ENCODE measurements around the gene SLC6A17.
A peak's percentile ranks its signal among the peaks of the same experiment; 100 is the strongest.

The SLC6A17 gene

DNA sequence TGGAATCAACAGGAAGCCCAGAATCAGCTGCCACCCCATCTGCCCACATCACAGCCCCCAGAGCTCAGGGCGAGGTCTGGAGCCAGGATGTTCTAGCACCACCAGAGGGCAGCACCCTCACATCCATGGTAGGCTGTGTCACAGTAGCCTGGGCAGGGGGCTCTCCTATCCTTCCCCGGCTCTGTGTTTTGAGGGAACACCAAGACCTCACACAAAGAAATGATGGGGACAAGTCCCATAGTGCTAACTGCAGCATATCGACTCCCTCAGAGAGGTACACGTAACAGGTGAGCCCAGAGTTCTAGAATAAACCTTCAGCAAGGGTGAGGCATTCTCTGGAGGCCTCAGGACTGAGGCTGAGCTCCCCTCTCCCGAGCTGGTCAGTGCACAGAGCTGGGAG is 57.5 kb downstream of the SLC6A17 start:
- H3K4me3 ChIP-seq, result no peak overlapping the region
- no peak for TF ChIP-seq Cebpa-rat (IDR thresholded peaks at IDR 0.05)
- no peak overlapping the region for H3K27ac ChIP-seq
- no peak overlapping the region for H3K4me2 ChIP-seq
- H4K20me1 ChIP-seq, result peaks cover 0 to 16% (median 14%) of the 10 kb centered on the region in 11 experiments; a peak in 15 of 22 replicates
- H3K4me1 ChIP-seq, result peaks cover 27 to 46% (median 35%) of the 10 kb centered on the region in 10 experiments; a peak in 19 of 20 replicates
- H3K9me3 ChIP-seq (replicated peaks in 1 of 11), result no peaks in the 10 kb centered on the region
- H3K36me3 ChIP-seq, result no peaks in the 10 kb centered on the region
- no peak overlapping the region for H3K9ac ChIP-seq
- peaks cover 22 to 25% (median 24%) of the 10 kb centered on the region in 11 experiments for H3K27me3 ChIP-seq

DNA sequence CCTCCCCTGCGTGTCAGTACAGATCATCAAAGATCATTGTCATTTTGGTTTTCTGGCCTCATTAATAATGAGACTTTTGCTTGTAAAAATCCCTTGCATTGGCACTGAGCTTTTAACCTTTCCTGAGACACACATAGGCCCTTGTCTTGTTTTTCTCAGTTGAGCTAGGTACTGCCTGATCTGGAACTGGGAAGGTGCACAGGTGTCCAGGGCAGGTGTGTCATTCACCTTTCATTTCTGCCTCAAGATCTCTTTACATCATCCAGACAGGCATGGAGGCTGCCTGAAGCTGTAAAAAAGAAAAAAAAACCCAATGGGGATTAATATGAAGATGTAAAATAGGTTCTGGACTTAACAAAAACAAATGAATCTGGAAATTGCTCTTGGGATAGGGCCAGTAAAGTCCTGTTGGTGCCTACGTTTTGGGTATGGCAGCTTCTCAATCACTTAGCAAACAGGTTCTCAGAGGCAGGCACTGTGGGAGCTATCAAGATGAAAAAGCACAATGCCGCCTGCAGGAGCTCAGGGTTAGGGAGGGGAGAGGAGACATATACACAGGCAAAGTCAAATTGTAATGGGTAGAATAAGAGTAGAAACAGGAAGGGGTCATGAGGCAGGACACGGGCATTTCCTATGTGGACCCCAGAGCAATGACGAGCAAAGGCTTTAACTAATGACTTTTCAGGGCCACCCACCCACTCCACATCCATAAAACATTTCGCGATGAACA is 58.8 kb downstream of the SLC6A17 start:
- peak overlapping the region; percentile 51 to 83 (median 75); a peak in 21 of 22 replicates for H3K9ac ChIP-seq
- peaks cover 28 to 37% (median 33%) of the 10 kb centered on the region in 11 experiments for H3K27me3 ChIP-seq
- no peaks in the 10 kb centered on the region for H3K9me3 ChIP-seq (replicated peaks in 1 of 11)
- TF ChIP-seq Cebpa-rat (IDR thresholded peaks at IDR 0.05), result no peak
- peaks cover 28 to 44% (median 37%) of the 10 kb centered on the region in 10 experiments for H3K4me1 ChIP-seq
- H4K20me1 ChIP-seq, result peaks cover 0 to 27% (median 23%) of the 10 kb centered on the region in 11 experiments; a peak in 15 of 22 replicates
- H3K4me2 ChIP-seq, result peak overlapping the region; percentile 91 to 100 (median 98)
- no peaks in the 10 kb centered on the region for H3K36me3 ChIP-seq
- H3K4me3 ChIP-seq, result peak overlapping the region; percentile 67 to 84 (median 75); a peak in 18 of 20 replicates
- peak overlapping the region in 10 of 11 experiments; percentile 56 to 78 (median 66); a peak in 16 of 22 replicates for H3K27ac ChIP-seq

DNA sequence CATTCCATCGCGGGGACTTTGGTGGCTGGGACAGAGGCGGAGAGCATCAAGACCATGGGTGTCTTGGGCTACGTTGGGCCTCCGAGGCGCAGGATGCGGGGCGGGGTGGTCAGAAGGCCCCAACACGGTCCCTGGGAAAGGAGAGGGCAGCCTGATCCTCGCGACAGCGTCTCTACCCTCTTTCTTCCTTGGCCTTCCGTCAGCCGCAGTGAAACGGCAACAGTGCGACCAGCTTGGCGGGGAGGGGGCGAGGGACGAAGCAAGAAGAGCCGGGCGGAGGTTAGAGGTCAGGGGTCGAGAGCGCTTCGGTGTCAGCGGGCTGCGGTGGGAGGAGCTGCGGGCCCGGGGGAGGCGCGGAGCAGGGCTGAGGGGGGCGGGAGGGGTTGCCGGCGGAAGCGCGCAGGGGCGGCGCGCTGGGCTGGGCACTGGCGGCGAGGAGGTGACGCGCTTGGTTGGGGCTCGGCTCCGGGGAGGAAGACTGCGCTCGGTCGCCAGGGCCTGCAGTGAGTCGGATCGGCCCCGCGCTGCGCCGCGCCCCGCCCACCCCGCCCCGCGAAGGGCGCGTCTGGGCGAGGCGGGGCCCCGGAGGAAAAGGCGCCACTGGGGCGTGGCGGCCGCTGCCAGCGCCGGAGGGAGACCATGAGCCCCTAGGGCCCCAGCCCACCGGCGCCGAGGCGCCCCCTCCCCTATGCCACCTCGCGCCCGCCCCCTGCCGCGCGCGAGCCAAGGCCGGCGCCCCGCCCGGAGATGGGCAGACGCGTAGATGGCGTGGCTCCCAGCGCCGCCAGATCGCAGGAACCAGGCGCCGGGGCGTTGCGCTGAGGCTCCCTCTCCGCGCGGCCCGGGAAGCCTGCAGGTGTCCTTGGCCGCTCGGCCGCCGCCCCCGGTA is 59.7 kb downstream of the SLC6A17 start, which contains the start of gene KCNC4:
Gene KCNC4 (plus strand): TSS at position 600 of the 889 bp plus-strand sequence. CDS start 1,186 bp downstream, outside the sequence.
- Histone ChIP-seq H3K4me1 (peaks cover 35 to 47% (median 39%) of the 10 kb centered on the region in 10 experiments), H3K4me2 (peak within 1 kb of the TSS; percentile 95 to 100 (median 98)), H3K9me3 (replicated peaks in 1 of 11) (no peaks in the 10 kb centered on the region), H3K4me3 (peak within 1 kb of the TSS; percentile 67 to 84 (median 75)), H3K27me3 (peaks cover 28 to 37% (median 33%) of the 10 kb centered on the region in 11 experiments), H3K36me3 (no peaks in the 10 kb centered on the region), H4K20me1 (peaks cover 0 to 36% (median 28%) of the 10 kb centered on the region in 11 experiments; a peak in 16 of 22 replicates), H3K9ac (peak within 1 kb of the TSS; percentile 69 to 83 (median 76)), H3K27ac (peak within 1 kb of the TSS in 10 of 11 experiments; percentile 60 to 79 (median 71); a peak in 20 of 22 replicates)
- TF ChIP-seq Cebpa-rat (IDR thresholded peaks at IDR 0.05), result no peak

DNA sequence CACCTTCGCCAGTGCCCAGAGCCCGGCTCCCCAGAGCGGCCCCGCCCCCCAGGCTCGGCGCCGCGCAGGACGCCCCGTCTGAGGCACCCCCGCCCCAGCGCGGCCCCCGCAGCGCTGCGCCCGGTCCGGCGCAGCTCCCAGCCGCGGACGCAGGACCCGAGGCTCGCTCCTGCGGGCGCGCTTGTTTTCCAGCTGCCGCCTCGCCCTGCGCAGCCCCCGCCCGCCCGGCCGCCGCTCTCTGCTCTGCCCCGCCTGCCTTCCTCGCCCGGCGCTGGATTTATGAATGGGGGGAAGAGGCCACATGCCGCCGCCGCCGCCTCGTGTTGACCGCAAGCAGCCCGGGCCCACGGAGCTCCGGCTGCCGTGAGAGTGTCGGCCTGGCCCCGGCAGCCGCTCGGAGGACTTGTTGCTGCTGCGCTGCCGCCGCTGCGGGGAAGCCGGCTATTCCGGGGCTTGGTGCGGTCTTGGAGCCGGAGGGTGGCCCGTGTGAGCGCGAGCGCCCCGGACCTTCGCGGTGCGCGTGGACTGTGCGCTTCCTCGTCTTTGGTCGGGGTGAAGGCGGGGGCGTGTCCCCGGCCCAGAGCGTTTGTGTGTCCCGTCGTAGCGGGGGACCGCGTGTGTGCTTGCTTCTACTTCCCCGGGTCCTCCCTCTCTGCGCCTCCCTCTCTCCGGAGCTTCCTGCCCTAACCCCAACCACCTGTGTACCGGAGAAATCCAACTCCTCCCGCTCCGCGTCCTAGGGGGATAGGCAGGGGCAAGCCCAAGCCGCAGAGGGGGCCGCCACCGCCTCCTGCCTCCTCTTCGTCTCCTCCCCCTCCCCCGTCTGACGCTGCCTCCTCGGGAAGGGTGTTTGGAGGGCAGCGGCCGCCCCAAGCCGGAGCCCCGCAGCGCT is 60.6 kb downstream of the SLC6A17 start:
- TF ChIP-seq Cebpa-rat (IDR thresholded peaks at IDR 0.05), result no peak
- Histone ChIP-seq H3K4me3 (peak overlapping the region; percentile 67 to 84 (median 75)), H3K9ac (peak overlapping the region; percentile 69 to 83 (median 75)), H3K27me3 (peaks cover 28 to 37% (median 33%) of the 10 kb centered on the region in 11 experiments), H4K20me1 (peaks cover 0 to 45% (median 34%) of the 10 kb centered on the region in 11 experiments; a peak in 17 of 22 replicates), H3K9me3 (replicated peaks in 1 of 11) (no peaks in the 10 kb centered on the region), H3K36me3 (no peaks in the 10 kb centered on the region), H3K27ac (peak overlapping the region in 10 of 11 experiments; percentile 58 to 79 (median 68); a peak in 20 of 22 replicates), H3K4me1 (peaks cover 38 to 54% (median 44%) of the 10 kb centered on the region in 10 experiments), H3K4me2 (peak overlapping the region; percentile 95 to 100 (median 98))

DNA sequence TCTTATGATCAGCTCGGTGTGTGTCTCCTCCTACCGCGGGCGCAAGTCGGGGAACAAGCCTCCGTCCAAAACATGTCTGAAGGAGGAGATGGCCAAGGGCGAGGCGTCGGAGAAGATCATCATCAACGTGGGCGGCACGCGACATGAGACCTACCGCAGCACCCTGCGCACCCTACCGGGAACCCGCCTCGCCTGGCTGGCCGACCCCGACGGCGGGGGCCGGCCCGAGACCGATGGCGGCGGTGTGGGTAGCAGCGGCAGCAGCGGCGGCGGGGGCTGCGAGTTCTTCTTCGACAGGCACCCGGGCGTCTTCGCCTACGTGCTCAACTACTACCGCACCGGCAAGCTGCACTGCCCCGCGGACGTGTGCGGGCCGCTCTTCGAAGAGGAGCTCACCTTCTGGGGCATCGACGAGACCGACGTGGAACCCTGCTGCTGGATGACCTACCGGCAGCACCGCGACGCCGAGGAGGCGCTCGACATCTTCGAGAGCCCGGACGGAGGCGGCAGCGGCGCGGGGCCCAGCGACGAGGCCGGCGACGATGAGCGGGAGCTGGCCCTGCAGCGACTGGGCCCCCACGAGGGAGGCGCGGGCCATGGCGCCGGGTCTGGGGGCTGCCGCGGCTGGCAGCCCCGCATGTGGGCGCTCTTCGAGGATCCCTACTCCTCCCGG is 61.3 kb downstream of the SLC6A17 start:
- Histone ChIP-seq H3K9me3 (replicated peaks in 1 of 11) (no peaks in the 10 kb centered on the region), H3K36me3 (no peaks in the 10 kb centered on the region), H3K4me2 (peak overlapping the region; percentile 95 to 100 (median 98)), H3K4me1 (peaks cover 38 to 54% (median 44%) of the 10 kb centered on the region in 10 experiments), H3K27me3 (peaks cover 28 to 37% (median 33%) of the 10 kb centered on the region in 11 experiments), H3K4me3 (peak overlapping the region; percentile 67 to 84 (median 75)), H3K27ac (peak overlapping the region in 5 of 11 experiments; percentile 59 to 79 (median 69); a peak in 9 of 22 replicates), H3K9ac (peak overlapping the region; percentile 69 to 83 (median 75)), H4K20me1 (peaks cover 0 to 52% (median 34%) of the 10 kb centered on the region in 11 experiments; a peak in 17 of 22 replicates)
- no peak for TF ChIP-seq Cebpa-rat (IDR thresholded peaks at IDR 0.05)

DNA sequence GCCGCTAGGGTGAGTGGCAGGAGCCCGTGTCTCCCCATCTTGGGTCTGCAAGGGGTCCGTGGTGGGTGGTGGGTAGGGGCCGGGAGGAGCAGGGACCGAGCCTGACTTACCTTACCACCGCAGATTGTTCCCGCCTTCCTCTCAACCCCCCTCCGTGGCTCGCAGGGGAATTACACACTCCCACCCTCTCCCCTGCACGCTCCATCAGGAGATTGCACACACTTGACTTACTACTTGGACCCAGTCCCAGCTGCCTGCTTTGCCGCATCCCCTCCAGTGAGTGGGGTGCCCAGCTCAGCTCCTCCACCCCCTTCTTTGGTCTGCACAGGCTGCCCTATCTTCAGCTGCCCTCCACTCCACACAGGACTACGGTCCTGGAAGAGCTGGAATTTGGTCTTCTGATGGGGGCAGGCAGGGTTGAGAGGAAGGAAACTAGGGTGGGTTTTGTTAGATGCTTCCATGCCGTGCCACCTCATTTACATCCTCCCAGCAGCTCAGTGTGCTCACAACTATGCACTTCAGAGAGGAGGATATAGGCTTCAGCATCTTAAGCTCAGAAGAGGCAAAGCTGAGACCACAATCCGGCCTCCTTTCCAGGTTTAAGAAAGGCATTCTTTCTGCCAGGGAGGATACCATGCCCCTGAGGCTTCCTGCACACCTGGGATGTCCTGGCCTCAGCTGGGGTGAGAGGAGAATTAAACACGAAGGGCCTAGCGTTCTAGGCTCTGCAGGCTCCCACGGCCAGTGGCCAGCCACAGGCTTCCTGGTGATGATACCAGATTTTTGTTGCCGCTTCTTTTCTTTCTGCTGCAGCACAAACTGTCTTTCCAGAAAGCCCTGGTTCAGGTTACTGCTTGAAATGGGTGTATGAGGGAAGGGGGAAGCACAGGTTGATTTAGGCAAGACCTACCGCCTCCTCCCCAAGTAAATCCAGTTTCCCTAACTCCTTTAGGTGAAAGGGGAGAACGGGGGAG is 62.2 kb downstream of the SLC6A17 start:
- H3K4me2 ChIP-seq, result peak overlapping the region; percentile 95 to 100 (median 98); a peak in 21 of 22 replicates
- no peaks in the 10 kb centered on the region for H3K36me3 ChIP-seq
- H3K9ac ChIP-seq, result peak overlapping the region in 2 of 11 experiments; percentile 81 to 83; a peak in 2 of 22 replicates
- H4K20me1 ChIP-seq, result peaks cover 0 to 55% (median 34%) of the 10 kb centered on the region in 11 experiments; a peak in 17 of 22 replicates
- H3K27me3 ChIP-seq, result peaks cover 28 to 37% (median 33%) of the 10 kb centered on the region in 11 experiments
- no peak overlapping the region for H3K27ac ChIP-seq
- H3K9me3 ChIP-seq (replicated peaks in 1 of 11), result no peaks in the 10 kb centered on the region
- H3K4me1 ChIP-seq, result peaks cover 38 to 54% (median 44%) of the 10 kb centered on the region in 10 experiments
- TF ChIP-seq Cebpa-rat (IDR thresholded peaks at IDR 0.05), result no peak
- H3K4me3 ChIP-seq, result peak overlapping the region; percentile 17 to 84 (median 75); a peak in 14 of 20 replicates
